ENCODE results near the gene BAX. TPM values are rescaled to one million over a fixed set of nuclear protein-coding genes. Genes with fewer than 3 reads are reported as not detected.

The BAX gene
- total RNA-seq, 1 donor from 2014 or later = 161 TPM

DNA sequence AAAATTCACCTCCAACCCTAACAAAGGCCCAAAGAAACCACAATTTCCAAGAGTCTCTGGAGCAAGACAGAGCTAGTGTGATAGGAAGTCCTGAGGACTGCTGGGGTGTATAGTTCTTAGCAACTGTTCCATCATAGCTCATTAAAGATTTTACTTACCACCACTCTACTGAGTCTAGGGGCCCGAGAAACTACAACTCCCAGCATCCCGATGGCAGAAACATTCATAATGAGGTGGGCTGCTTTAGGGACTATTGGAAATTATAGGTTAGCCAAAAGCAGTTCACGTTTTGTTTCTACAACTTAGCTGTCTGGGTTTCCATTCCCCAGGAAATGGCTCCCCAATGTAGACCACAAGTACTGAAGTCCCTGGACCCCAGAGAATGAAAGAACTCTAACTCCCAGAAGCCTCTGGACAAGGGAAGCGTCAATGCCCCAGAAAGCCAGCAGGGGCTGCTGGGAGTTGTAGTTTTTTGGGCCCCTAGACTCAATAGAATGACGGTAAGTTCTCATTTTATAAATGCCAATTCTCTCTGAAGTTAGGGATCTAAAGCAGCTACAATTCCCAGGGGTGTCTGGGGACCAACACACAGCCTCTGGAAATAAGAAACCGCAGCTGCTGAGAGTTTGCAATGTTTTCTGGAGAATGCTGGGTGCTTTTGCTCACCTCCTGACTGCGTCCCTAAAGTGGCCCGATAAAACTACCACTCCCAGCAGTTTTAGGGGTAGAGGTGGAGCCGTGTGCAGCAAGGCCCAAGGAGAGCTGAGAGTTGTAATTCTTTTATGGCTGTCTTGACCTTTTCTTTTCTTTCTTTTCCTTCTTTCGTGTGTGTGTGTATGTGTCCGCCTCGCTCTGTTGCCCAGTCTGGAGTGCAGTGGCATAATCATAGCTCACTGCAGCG, 21.5 kb downstream of the BAX start:
- DNase-seq (ENCODE audit: extremely low spot score, unreplicated experiment) = no peak
- Mint-ChIP-seq H3K4me1 (ENCODE audit: unreplicated experiment) (peaks cover 5% of the 10 kb centered on the region), H3K27me3 (no peaks in the 10 kb centered on the region), H3K27ac (no peak overlapping the region), H3K36me3 (peaks cover 15% of the 10 kb centered on the region), H3K9me3 (no peaks in the 10 kb centered on the region), H3K4me3 (no peak overlapping the region)
- TF ChIP-seq, protein P1, sequence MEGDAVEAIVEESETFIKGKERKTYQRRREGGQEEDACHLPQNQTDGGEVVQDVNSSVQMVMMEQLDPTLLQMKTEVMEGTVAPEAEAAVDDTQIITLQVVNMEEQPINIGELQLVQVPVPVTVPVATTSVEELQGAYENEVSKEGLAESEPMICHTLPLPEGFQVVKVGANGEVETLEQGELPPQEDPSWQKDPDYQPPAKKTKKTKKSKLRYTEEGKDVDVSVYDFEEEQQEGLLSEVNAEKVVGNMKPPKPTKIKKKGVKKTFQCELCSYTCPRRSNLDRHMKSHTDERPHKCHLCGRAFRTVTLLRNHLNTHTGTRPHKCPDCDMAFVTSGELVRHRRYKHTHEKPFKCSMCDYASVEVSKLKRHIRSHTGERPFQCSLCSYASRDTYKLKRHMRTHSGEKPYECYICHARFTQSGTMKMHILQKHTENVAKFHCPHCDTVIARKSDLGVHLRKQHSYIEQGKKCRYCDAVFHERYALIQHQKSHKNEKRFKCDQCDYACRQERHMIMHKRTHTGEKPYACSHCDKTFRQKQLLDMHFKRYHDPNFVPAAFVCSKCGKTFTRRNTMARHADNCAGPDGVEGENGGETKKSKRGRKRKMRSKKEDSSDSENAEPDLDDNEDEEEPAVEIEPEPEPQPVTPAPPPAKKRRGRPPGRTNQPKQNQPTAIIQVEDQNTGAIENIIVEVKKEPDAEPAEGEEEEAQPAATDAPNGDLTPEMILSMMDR (conservative IDR thresholded peaks at IDR 0.05) = no peak

DNA sequence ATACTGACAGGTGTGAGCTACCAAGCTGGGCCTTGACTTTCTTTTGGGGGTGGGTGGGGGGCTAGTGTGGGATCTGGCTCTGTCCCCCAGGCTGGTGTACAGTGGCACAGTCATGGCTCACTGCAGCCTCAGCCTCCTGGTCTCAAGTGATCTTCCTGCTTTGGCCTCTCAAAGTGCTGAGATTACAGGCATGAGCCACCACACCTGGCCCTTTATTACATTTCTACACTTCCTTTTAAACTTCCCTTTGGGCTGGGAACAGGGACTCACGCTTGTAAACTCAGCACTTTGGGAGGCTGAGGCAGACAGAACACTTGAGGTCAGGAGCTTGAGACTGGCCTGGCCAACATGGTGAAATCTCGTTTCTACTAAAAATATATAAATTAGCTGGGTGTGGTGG, 22.4 kb downstream of the BAX start:
- DNase-seq (ENCODE audit: extremely low spot score, unreplicated experiment) = no peak
- H3K9me3 Mint-ChIP-seq = no peaks in the 10 kb centered on the region
- no peaks in the 10 kb centered on the region for H3K27me3 Mint-ChIP-seq
- H3K4me1 Mint-ChIP-seq (ENCODE audit: unreplicated experiment) = peaks cover 5% of the 10 kb centered on the region
- H3K36me3 Mint-ChIP-seq = peaks cover 16% of the 10 kb centered on the region
- no peak overlapping the region for H3K27ac Mint-ChIP-seq
- TF ChIP-seq, protein P1 (conservative IDR thresholded peaks at IDR 0.05) = no peak
- no peak overlapping the region for H3K4me3 Mint-ChIP-seq

DNA sequence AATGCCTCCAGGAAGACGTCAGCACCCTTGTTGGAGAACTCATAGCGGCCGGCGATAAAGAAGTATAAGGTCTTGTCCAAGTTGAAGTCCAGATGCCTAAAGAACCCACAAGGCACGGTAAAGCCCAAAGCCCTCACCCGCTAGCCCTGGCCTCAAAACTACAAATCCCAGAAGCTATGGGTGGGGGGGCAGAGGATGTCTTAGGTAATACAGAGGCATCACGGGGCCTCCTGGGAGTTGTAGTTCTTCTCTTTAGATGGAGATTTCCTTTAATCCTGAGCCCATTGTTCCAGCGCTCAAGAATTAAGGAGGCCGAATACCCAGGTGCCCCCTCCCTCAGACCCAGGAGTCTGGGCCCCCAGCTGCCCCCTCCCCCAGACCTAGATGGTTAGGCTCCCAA, 27.6 kb downstream of the BAX start:
- H3K27me3 Mint-ChIP-seq = no peaks in the 10 kb centered on the region
- no peak for DNase-seq (ENCODE audit: extremely low spot score, unreplicated experiment)
- TF ChIP-seq, protein P1 (conservative IDR thresholded peaks at IDR 0.05) = no peak
- no peaks in the 10 kb centered on the region for H3K9me3 Mint-ChIP-seq
- no peak overlapping the region for H3K4me3 Mint-ChIP-seq
- H3K36me3 Mint-ChIP-seq = peaks cover 19% of the 10 kb centered on the region
- no peak overlapping the region for H3K27ac Mint-ChIP-seq
- H3K4me1 Mint-ChIP-seq (ENCODE audit: unreplicated experiment) = peaks cover 5% of the 10 kb centered on the region

DNA sequence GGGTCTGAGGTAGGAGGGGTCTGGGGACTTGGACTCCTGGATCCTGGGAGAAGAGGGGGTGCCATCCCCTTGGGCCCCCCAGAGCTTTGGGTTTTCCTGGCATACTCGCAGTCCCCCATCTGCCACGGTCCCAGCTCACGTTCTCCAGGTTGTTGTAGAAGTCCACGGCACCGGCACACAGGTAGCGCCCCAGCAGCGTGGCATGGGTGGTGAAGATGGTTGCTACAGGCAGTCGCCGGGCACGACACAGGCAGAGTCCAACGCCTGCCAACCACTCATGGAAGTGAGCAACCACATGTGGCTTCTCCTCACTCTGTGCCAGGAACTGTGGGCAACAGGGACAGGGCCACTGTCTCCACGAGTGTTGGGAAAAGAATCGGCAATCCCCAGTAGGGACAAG, 31.0 kb downstream of the BAX start:
- Mint-ChIP-seq H3K4me1 (ENCODE audit: unreplicated experiment) (peaks cover 5% of the 10 kb centered on the region), H3K4me3 (no peak overlapping the region), H3K36me3 (peaks cover 25% of the 10 kb centered on the region), H3K9me3 (no peaks in the 10 kb centered on the region), H3K27ac (no peak overlapping the region), H3K27me3 (no peaks in the 10 kb centered on the region)
- TF ChIP-seq, protein P1 (conservative IDR thresholded peaks at IDR 0.05) = no peak
- no peak for DNase-seq (ENCODE audit: extremely low spot score, unreplicated experiment)

GRCh38 chr19:48986211-48986610, 31.5 kb downstream of the BAX start:
- Mint-ChIP-seq H3K27ac (no peak overlapping the region), H3K36me3 (peaks cover 25% of the 10 kb centered on the region), H3K9me3 (no peaks in the 10 kb centered on the region), H3K27me3 (no peaks in the 10 kb centered on the region), H3K4me1 (ENCODE audit: unreplicated experiment) (peaks cover 9% of the 10 kb centered on the region), H3K4me3 (no peak overlapping the region)
- DNase-seq (ENCODE audit: extremely low spot score, unreplicated experiment) = no peak
- TF ChIP-seq, protein P1 (conservative IDR thresholded peaks at IDR 0.05) = no peak
